ENCODE measurements around the gene HS6ST1.

DNA sequence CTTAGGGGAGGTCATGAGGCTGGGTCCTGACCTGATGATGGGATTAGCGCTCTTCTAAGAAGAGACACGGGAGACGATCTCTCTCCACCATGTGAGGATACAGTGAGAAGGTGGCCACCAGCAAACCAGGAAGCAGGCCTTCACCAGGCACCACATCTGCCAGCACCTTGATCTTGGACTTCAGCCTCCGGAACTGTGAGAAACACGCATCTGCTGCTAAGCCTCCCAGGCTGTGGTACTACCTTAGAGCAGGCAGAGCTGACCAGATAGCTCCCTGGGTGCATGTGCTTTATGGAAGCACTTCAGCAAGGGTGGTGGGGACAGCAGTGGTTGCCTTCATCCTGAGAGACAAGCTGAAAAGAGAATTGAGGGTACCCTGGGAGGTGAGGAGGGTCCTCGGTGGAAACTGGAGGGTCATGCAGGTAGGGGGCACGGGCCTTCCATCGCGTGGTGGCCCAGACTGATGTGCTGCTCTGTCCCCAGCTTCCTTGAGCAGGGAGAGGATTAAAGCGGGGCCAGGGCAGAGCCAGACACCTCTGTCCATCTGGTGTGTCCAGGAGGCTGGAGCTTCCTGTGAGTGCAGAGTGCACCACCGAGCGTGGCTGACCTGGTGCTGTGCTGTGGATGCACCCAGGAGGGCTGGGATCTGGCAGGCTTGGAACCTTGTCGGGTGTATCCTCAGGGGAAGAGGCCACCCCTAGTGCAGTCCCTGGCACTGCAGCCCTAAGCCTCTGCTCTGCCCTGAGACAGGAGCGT lies 42.9 kb upstream of the HS6ST1 start:
- TF ChIP-seq, protein P1, sequence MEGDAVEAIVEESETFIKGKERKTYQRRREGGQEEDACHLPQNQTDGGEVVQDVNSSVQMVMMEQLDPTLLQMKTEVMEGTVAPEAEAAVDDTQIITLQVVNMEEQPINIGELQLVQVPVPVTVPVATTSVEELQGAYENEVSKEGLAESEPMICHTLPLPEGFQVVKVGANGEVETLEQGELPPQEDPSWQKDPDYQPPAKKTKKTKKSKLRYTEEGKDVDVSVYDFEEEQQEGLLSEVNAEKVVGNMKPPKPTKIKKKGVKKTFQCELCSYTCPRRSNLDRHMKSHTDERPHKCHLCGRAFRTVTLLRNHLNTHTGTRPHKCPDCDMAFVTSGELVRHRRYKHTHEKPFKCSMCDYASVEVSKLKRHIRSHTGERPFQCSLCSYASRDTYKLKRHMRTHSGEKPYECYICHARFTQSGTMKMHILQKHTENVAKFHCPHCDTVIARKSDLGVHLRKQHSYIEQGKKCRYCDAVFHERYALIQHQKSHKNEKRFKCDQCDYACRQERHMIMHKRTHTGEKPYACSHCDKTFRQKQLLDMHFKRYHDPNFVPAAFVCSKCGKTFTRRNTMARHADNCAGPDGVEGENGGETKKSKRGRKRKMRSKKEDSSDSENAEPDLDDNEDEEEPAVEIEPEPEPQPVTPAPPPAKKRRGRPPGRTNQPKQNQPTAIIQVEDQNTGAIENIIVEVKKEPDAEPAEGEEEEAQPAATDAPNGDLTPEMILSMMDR (tag by site-specific recombination; IDR thresholded peaks at IDR 0.05), result no peak
- TF ChIP-seq, protein P2, sequence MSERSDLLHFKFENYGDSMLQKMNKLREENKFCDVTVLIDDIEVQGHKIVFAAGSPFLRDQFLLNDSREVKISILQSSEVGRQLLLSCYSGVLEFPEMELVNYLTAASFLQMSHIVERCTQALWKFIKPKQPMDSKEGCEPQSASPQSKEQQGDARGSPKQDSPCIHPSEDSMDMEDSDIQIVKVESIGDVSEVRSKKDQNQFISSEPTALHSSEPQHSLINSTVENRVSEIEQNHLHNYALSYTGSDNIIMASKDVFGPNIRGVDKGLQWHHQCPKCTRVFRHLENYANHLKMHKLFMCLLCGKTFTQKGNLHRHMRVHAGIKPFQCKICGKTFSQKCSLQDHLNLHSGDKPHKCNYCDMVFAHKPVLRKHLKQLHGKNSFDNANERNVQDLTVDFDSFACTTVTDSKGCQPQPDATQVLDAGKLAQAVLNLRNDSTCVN (tag by site-specific recombination; optimal IDR thresholded peaks at IDR 0.05), result no peak
